IMR-90 (cell line): ENCODE measurements around the gene HAAO. TPM values are rescaled to one million over a fixed set of nuclear protein-coding genes. Genes with fewer than 3 reads are reported as not detected.

Experiments
- ATAC-seq: fragments of 200-7000 bp; cut with Tn5 transposase; 2 replicates; pipeline ENCODE4 v1.9.1; 2020; ENCODE audit warnings: low read depth, mild to moderate bottlenecking, moderate library complexity
- BruUV-seq: library from RNA; stranded (reverse); fragments of 400-500 nt; replicated peaks from 2 replicates; lab custom pipeline; 2021; lab: Mats Ljungman, UMichigan
- CTCF ChIA-PET: fragments of 300-600 bp; formaldehyde crosslinking; extraction: SDS; loops from one replicate; lab custom pipeline; 2021; ENCODE audit warnings: antibody characterized with exemption; lab: Yijun Ruan, JAX
- POLR2A ChIA-PET: fragments of 300-600 bp; sonication (Branson Sonifier 250); formaldehyde crosslinking; loops from one replicate; lab custom pipeline; 2022; ENCODE audit warnings: antibody characterized with exemption; ENCODE audit not compliant: unreplicated experiment; lab: Charles Lee
- DNase-seq: peaks from one replicate; pipeline ENCODE4 v3.0.0; 2013
- H2AFZ ChIP-seq: replicated peaks from 2 replicates; pipeline ENCODE3; 2013; ENCODE audit warnings: low read length, mild to moderate bottlenecking; ENCODE audit not compliant: poor library complexity
- H2AK5ac ChIP-seq: 2 replicates; pipeline ENCODE4 v1.6.1; 2013; ENCODE audit warnings: low read depth, low read length, inconsistent platforms
- H2AK9ac ChIP-seq: replicated peaks from 2 replicates; pipeline ENCODE3; 2013; ENCODE audit warnings: mild to moderate bottlenecking, low read depth, low read length, moderate library complexity; ENCODE audit not compliant: poor library complexity
- H2BK120ac ChIP-seq: 2 replicates; pipeline ENCODE4 v1.6.1; 2013; ENCODE audit warnings: low read depth, low read length, inconsistent platforms
- H2BK15ac ChIP-seq: 3 replicates; pipeline ENCODE4 v1.6.1; 2013; ENCODE audit warnings: low read depth, low read length, inconsistent platforms
- H2BK20ac ChIP-seq: 2 replicates; pipeline ENCODE4 v1.6.1; 2013; ENCODE audit warnings: low read depth, mild to moderate bottlenecking, inconsistent platforms, low read length, moderate library complexity
- H2BK5ac ChIP-seq: 2 replicates; pipeline ENCODE4 v1.6.1; 2013; ENCODE audit warnings: mild to moderate bottlenecking, low read depth, low read length, inconsistent platforms; ENCODE audit not compliant: poor library complexity, severe bottlenecking
- H3K14ac ChIP-seq: replicated peaks from 2 replicates; pipeline ENCODE4 v1.6.1; 2013; ENCODE audit warnings: low read depth, low read length, inconsistent platforms
- H3K18ac ChIP-seq: 2 replicates; pipeline ENCODE4 v1.6.1; 2013; ENCODE audit warnings: low read depth, low read length, control low read depth
- H3K23ac ChIP-seq: 2 replicates; pipeline ENCODE4 v1.6.1; 2013; ENCODE audit warnings: low read depth, low read length, inconsistent platforms
- H3K27ac ChIP-seq: 2 replicates; pipeline ENCODE4 v1.5.1; 2013; ENCODE audit warnings: mild to moderate bottlenecking, control low read depth, low read length; ENCODE audit not compliant: insufficient read depth
- H3K27me3 ChIP-seq: 2 replicates; pipeline ENCODE4 v1.6.1; 2013; ENCODE audit warnings: low read length; ENCODE audit not compliant: control insufficient read depth, insufficient read depth
- H3K36me3 ChIP-seq: 2 replicates; pipeline ENCODE4 v1.6.1; 2013; ENCODE audit warnings: low read length, mixed read lengths; ENCODE audit not compliant: control insufficient read depth, insufficient read depth
- H3K4ac ChIP-seq: 2 replicates; pipeline ENCODE4 v1.6.1; 2013; ENCODE audit warnings: low read depth, low read length, inconsistent platforms
- H3K4me1 ChIP-seq: 2 replicates; pipeline ENCODE4 v1.6.1; 2013; ENCODE audit warnings: low read length, mixed read lengths; ENCODE audit not compliant: control insufficient read depth, insufficient read depth
- H3K4me2 ChIP-seq: 2 replicates; pipeline ENCODE4 v1.6.1; 2013; ENCODE audit warnings: low read depth, mild to moderate bottlenecking, control low read depth, low read length, moderate library complexity
- H3K4me3 ChIP-seq: 2 replicates; pipeline ENCODE4 v1.5.1; 2013; ENCODE audit warnings: low read depth, mild to moderate bottlenecking, control low read depth, low read length, moderate library complexity; ENCODE audit not compliant: insufficient read depth
- H3K56ac ChIP-seq: 2 replicates; pipeline ENCODE4 v1.6.1; 2013; ENCODE audit warnings: low read length, inconsistent platforms; ENCODE audit not compliant: insufficient read depth; ENCODE audit errors: extremely low read depth
- H3K79me1 ChIP-seq, 2 experiments: 2 replicates each; pipeline ENCODE4 v1.6.1; 2013; ENCODE audit warnings: low read length in 2 of 2, inconsistent platforms in 1 of 2, low read depth in 1 of 2
- H3K9ac ChIP-seq: 2 replicates; pipeline ENCODE4 v1.6.1; 2013; ENCODE audit warnings: low read depth, low read length, control low read depth
- H3K9me1 ChIP-seq: 2 replicates; pipeline ENCODE4 v1.6.1; 2013; ENCODE audit warnings: low read length, inconsistent platforms; ENCODE audit not compliant: insufficient read depth
- H3K9me3 ChIP-seq: 2 replicates; pipeline ENCODE4 v1.6.1; 2013; ENCODE audit warnings: low read length; ENCODE audit not compliant: control insufficient read depth, insufficient read depth
- H4K20me1 ChIP-seq: 2 replicates; pipeline ENCODE4 v1.6.1; 2013; ENCODE audit warnings: low read length, inconsistent platforms; ENCODE audit not compliant: insufficient read depth
- H4K5ac ChIP-seq: 2 replicates; pipeline ENCODE4 v1.6.1; 2013; ENCODE audit warnings: mild to moderate bottlenecking, low read depth, low read length, control low read depth
- H4K8ac ChIP-seq, 2 experiments: 2 replicates each; pipeline ENCODE4 v1.6.1; 2013; ENCODE audit warnings: low read depth in 2 of 2, low read length in 2 of 2, control low read depth in 1 of 2, inconsistent platforms in 1 of 2
- H4K91ac ChIP-seq: 2 replicates; pipeline ENCODE4 v1.6.1; 2013; ENCODE audit warnings: low read depth, low read length, inconsistent platforms; ENCODE audit not compliant: insufficient read depth
- BHLHE40 ChIP-seq: fragments of 150-350 bp; IDR thresholded peaks from 2 replicates; pipeline ENCODE4 v1.6.1; 2016; ENCODE audit warnings: mild to moderate bottlenecking, low read depth, low read length
- CHD1 ChIP-seq: IDR thresholded peaks from 2 replicates; pipeline ENCODE4 v1.6.1; 2012; ENCODE audit warnings: low read depth, low read length, improper control_type of control experiment
- FOS ChIP-seq: fragments of 150-350 bp; IDR thresholded peaks from 2 replicates; pipeline ENCODE4 v1.6.1; 2016; ENCODE audit warnings: low read depth, low read length
- MAZ ChIP-seq: IDR thresholded peaks from 2 replicates; pipeline ENCODE4 v1.6.1; 2012; ENCODE audit warnings: low read depth, mild to moderate bottlenecking, low read length, improper control_type of control experiment, moderate library complexity, borderline replicate concordance
- NFE2L2 ChIP-seq: fragments of 150-350 bp; IDR thresholded peaks from 2 replicates; pipeline ENCODE4 v1.6.1; 2016; ENCODE audit warnings: low read depth, mild to moderate bottlenecking, low read length
- POLR2A ChIP-seq: IDR thresholded peaks from 2 replicates; pipeline ENCODE4 v1.6.1; 2012; ENCODE audit warnings: mild to moderate bottlenecking, low read depth, low read length
- RAD21 ChIP-seq: IDR thresholded peaks from 2 replicates; pipeline ENCODE4 v1.6.1; 2012; ENCODE audit warnings: low read length, improper control_type of control experiment
- RFX5 ChIP-seq: IDR thresholded peaks from 2 replicates; pipeline ENCODE4 v1.8.0; 2012; ENCODE audit warnings: low read depth, mild to moderate bottlenecking, low read length, moderate library complexity
- SMC3 ChIP-seq: fragments of 150-350 bp; IDR thresholded peaks from 2 replicates; pipeline ENCODE4 v1.6.1; 2016; ENCODE audit warnings: low read depth, mild to moderate bottlenecking, antibody characterized with exemption, low read length, moderate library complexity
- WGBS, 2 experiments: methylation state at CpG; one replicate each; pipeline versions ENCODE4 v1.1.5 to v1.1.7; 2013; ENCODE audit warnings: missing lambda C conversion rate in 2 of 2; ENCODE audit not compliant: insufficient read length in 1 of 2; ENCODE audit errors: extremely low coverage in 2 of 2; 5-methylcytosine and 5-hydroxymethylcytosine counted together
- dilution Hi-C: fragments of 300-500 bp; cut with HindIII; formaldehyde crosslinking; loops from one replicate; pipeline ENCODE4 v1.14.3; 2018; ENCODE audit warnings: low sequenced_read_pairs; ENCODE audit not compliant: unreplicated experiment
- in situ Hi-C: fragments of 300-500 bp; cut with MboI; formaldehyde crosslinking; loops from 3 replicates; pipeline ENCODE4 v1.14.3; 2019; ENCODE audit warnings: low sequenced_read_pairs, inconsistent platforms, mixed read lengths
- intact Hi-C: fragments of 100-400 bp; cut with micrococcal nuclease; formaldehyde crosslinking; loops from 2 replicates; pipeline ENCODE4 v1.10.0; 2022
- polyA plus RNA-seq, 3 experiments: library from polyadenylated mRNA; depleted of rRNA; stranded (reverse); fragments of >200 nt; gene quantifications; 2 replicates each; pipeline ENCODE4 v1.2.3, GENCODE V29; 2012; ENCODE audit warnings: low replicate concordance in 1 of 3
- total RNA-seq: library from RNA; depleted of rRNA; stranded (reverse); fragments of >200 nt; gene quantifications from 2 replicates; pipeline ENCODE4 v1.2.3, GENCODE V29; 2012
- TF ChIP-seq, protein P1 (sequence below): conservative IDR thresholded peaks from 2 replicates; pipeline ENCODE4 v1.5.1; 2012; ENCODE audit warnings: mild to moderate bottlenecking, low read depth, low read length, improper control_type of control experiment
- TF ChIP-seq, protein P2 (sequence below): fragments of 150-350 bp; IDR thresholded peaks from 2 replicates; pipeline ENCODE4 v1.6.1; 2016; ENCODE audit warnings: low read depth, mild to moderate bottlenecking, low read length, moderate library complexity, borderline replicate concordance

The HAAO gene
- total and polyA plus RNA-seq, 2 of the 4 experiments (the other 2 are of a cell fraction) = 0.05 to 0.18 TPM

GRCh38 chr2:42806786-42807185 lies 14.4 kb upstream of the HAAO start (continued):
- TF ChIP-seq NFE2L2 (no peak), SMC3 (no peak)

DNA sequence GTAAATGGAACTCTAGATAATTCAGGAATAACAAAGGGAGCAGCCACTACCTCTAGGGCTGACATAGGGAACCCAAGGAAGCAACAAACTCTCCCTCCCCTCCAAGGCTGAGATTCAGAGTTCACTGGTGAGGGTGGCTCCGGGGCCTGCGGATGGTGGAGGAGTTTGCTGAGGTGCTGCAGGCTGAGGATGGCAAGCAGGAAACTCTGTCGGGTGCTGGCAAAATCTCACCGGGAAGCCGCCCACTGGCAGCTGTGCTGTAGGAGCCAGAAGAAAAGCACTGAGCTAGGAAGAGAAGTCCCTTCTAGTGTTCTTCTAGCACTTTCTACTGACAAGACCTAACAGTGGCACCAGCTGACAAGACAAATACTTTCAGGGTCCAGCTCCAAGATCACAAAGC lies 12.5 kb upstream of the HAAO start:
- peaks cover 5% of the 10 kb centered on the region; the same call in 1 of the 2 replicates for H3K27me3 ChIP-seq
- no peak overlapping the region for H3K4ac ChIP-seq
- dilution Hi-C loops (no loop called here), in situ Hi-C loops (no loop called here), intact Hi-C loops (loop anchor here (5.0 kb wide), 1 partner anchor 98 kb away; no protein-coding TSS in a partner anchor)
- H3K27ac ChIP-seq = no peak overlapping the region
- no peak for ATAC-seq
- no peaks in the 10 kb centered on the region for H3K79me1 ChIP-seq
- H4K20me1 ChIP-seq = no peaks in the 10 kb centered on the region
- H2BK15ac ChIP-seq = no peak overlapping the region
- no peak overlapping the region; the same call in 1 of the 2 replicates for H3K18ac ChIP-seq
- WGBS, 2 experiments = no CpG with 5 or more reads among the region's 5 CpGs
- no peak overlapping the region for H4K91ac ChIP-seq
- no peaks in the 10 kb centered on the region for H3K9me3 ChIP-seq
- no peak overlapping the region for H3K4me3 ChIP-seq
- no peak overlapping the region for H2BK5ac ChIP-seq
- H3K14ac ChIP-seq = no peak overlapping the region
- no peak overlapping the region for H2BK20ac ChIP-seq
- BruUV-seq = no TSS peak
- H3K4me2 ChIP-seq = no peak overlapping the region
- H3K4me1 ChIP-seq = peaks cover 13% of the 10 kb centered on the region
- no peak overlapping the region for H2AK5ac ChIP-seq
- H2BK120ac ChIP-seq = no peak overlapping the region
- POLR2A ChIA-PET = no interaction called here
- H3K9me1 ChIP-seq = peaks cover 5% of the 10 kb centered on the region
- no peak overlapping the region for H4K5ac ChIP-seq
- H2AK9ac ChIP-seq = no peak overlapping the region
- no peaks in the 10 kb centered on the region for H3K36me3 ChIP-seq
- CTCF ChIA-PET = interaction anchor here (1.3 kb wide), 1 partner anchor 9 kb away, joined by 4 read pairs; no protein-coding TSS in a partner anchor
- no peak overlapping the region for H3K23ac ChIP-seq
- DNase-seq = no peak
- TF ChIP-seq RAD21 = no peak
- no peak for TF ChIP-seq MAZ
- no peak for TF ChIP-seq CHD1
- no peak for TF ChIP-seq BHLHE40
- TF ChIP-seq, protein P1, sequence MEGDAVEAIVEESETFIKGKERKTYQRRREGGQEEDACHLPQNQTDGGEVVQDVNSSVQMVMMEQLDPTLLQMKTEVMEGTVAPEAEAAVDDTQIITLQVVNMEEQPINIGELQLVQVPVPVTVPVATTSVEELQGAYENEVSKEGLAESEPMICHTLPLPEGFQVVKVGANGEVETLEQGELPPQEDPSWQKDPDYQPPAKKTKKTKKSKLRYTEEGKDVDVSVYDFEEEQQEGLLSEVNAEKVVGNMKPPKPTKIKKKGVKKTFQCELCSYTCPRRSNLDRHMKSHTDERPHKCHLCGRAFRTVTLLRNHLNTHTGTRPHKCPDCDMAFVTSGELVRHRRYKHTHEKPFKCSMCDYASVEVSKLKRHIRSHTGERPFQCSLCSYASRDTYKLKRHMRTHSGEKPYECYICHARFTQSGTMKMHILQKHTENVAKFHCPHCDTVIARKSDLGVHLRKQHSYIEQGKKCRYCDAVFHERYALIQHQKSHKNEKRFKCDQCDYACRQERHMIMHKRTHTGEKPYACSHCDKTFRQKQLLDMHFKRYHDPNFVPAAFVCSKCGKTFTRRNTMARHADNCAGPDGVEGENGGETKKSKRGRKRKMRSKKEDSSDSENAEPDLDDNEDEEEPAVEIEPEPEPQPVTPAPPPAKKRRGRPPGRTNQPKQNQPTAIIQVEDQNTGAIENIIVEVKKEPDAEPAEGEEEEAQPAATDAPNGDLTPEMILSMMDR = no peak
- no peak for TF ChIP-seq POLR2A
- no peak for TF ChIP-seq SMC3
- TF ChIP-seq, protein P2, sequence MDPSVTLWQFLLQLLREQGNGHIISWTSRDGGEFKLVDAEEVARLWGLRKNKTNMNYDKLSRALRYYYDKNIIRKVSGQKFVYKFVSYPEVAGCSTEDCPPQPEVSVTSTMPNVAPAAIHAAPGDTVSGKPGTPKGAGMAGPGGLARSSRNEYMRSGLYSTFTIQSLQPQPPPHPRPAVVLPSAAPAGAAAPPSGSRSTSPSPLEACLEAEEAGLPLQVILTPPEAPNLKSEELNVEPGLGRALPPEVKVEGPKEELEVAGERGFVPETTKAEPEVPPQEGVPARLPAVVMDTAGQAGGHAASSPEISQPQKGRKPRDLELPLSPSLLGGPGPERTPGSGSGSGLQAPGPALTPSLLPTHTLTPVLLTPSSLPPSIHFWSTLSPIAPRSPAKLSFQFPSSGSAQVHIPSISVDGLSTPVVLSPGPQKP = no peak
- TF ChIP-seq FOS = no peak
- TF ChIP-seq RFX5 = no peak
- no peak overlapping the region for H4K8ac ChIP-seq
- no peak overlapping the region for H2AFZ ChIP-seq
- H3K9ac ChIP-seq = no peak overlapping the region
- no peak overlapping the region for H3K56ac ChIP-seq
